Measurements from ENCODE around the gene TAS1R2.
"Not testable (repeated sequence)": the region's sequence is repeated elsewhere in the genome, so short reads cannot be mapped to it uniquely, and the experiment has no call there.

Gene TAS1R2

DNA sequence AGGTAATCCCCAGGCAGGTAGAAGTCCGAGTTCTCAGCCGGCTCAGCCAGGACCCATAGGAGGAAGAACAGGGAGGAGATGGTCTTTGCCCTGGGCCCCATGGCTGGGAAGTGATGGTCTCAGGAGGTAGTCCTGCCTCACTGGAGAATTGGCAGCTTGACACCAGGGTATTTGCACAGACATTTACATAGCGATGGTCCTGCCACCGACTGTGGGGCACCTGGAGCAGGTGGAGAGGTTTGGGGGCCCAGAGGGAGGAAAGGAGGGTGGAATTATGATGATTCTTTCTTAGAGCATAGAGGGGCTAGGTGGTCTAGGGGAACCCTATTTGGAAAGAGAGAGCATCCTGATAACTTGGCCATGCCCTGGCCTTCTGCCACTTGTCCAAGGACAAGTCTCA is at the start of gene TAS1R2:
Gene TAS1R2, minus strand, starts transcription at position 101 of the 400 bp plus-strand sequence. Its CDS starts 0 bp downstream, at position 101.
- DNase-seq, result no peak

DNA sequence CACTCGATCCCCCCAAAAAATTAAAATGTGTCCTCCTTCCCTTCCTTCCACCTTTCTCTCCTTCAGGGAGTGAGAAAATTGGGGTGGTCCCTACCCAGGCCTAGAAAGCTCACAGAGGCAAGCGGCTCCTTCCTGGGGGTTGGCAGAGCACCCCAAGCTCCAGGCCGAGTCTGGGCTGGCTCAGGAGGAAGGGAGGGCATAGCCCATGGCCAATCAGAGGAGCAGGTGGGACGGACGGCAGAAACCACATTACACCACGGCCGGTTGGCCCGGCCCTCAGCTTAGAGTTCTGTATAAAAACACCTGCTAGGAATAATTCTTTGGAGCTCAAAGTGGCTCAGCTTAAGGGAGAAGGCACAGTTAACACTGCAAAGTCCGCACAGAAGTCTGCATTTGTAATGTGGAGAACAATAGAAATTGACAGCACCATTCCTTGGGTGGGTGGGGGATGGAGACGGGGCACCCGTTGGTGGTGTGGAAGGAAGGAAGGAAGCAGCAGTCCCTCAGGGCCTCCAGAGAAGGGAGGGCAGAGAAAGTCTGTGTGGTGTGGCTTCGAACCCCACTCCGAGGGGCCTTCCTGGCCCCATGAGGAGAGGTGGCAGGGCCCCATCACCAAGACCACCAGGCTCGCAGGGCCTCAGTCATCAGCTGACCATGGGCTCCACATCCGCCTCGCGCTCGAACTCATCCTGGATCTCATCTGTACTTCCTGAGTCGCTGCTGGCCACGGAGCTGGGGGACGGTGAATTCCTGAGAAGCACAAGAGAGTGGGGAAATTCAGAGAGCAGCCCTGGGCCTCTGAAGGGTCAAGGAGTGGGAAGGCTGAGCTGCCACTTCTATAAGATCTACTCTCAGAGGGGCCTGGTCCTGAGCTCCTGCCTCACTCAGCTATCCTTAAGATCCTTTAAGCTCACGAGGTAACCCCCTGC is 48.7 kb upstream of the TAS1R2 start:
- no peak for DNase-seq

DNA sequence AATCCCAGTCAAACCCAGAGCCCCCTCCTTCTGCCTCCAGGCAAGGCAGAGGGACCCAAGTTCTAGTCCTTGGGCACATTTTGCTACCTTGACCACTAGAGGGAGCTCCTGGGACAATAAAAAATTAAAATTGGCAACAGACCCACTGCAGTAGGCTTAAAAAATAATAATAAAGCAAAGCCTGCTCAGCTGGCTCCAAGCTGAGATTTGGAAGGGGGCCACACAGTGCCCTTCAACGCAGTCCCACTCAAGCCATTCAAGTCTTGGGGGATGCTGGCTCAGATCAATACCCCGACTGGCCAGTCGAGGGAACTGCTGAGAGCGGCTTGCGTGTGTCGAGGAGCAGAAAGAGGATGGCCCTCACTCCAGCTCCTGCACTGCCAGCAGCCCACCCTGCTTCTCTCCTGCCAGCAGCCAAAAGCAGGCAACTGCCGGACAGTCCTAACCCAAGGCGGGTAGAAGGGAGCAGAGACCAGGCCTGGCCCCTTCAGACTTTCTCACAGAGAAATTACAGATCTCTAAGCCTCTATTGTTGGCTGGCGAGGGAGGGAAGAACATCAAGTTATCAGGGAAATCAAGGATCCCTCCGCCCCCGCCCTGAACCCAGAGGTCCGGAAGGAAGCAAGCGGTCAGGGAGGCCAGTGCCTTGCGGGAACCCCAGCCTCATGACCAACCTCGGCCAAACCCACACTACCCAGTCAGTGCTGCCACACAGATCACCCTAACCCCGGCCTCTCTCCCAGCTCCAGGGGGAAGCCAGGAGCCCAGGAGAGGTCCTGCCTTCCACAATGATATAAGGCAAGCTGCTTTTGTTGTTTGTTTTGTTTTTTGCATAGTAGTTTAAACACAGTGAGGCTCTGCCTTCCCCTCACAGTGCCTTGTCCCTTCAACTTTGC is 47.8 kb upstream of the TAS1R2 start:
- peak in 1 of 2 experiments; percentile 55 for DNase-seq

DNA sequence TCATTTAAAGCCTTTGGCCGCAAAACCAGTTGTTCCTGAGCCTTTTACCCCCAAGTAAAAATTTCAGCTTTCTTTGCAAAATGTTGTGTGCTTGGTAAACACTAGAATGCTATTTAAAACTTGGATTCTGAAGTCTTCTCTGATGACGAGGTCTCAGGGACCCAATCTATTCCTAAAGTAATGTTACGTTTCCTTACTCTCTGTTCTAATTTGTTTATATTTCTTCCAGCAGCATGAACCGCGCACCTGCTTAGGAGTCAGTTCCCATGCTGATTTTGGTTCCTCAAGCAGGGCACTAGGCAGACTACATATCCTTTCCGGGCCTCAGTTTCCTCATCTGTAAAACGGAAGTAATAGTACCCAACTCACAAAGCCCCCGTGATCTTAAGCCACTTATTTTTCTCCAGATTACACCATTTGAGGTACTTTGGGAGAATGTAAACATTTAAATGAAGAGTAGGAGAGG is 43.9 kb upstream of the TAS1R2 start:
- no peak for DNase-seq

DNA sequence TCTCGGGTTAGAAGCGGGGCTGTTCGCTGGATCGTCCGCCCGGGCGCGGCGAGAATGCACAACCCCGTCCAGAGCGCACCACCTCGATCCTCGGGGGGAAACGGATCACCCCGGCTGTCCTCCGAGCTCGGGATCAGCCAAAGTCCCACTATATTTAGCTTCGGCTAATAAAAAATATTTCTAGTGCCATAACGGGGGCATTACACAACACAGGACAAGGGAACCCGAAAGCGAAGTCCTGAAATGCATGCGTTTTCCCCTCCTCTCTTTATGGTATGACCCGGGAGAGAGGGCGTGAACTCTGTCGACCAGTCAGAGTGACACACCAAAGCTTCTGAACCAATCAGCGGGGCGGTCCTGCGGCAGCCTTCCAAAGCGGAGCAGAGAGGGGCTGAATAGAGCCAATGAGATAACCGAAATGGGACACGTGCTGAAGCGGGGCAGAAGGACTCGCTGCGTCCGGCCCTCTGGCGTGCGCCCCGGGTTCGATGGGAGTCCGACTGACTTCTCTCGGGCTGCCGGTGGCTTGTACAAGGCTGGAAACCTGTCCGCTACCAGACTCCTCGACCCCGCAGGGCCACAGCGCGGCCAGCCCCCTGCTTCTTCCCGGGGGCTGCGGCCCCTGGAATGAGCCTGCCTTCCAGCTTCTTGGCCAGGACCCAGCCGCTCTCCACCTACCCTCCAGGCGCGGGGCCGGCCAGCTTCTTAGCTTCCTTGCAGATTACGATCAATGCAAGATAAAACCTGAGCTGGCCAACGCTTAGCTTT is 43.2 kb upstream of the TAS1R2 start, which contains the start of gene ALDH4A1:
Gene ALDH4A1, minus strand, starts transcription at position 33 of the 768 bp plus-strand sequence. Its CDS starts 32 bp downstream, at position 1.
- DNase-seq, result peak; percentile 94 to 97

DNA sequence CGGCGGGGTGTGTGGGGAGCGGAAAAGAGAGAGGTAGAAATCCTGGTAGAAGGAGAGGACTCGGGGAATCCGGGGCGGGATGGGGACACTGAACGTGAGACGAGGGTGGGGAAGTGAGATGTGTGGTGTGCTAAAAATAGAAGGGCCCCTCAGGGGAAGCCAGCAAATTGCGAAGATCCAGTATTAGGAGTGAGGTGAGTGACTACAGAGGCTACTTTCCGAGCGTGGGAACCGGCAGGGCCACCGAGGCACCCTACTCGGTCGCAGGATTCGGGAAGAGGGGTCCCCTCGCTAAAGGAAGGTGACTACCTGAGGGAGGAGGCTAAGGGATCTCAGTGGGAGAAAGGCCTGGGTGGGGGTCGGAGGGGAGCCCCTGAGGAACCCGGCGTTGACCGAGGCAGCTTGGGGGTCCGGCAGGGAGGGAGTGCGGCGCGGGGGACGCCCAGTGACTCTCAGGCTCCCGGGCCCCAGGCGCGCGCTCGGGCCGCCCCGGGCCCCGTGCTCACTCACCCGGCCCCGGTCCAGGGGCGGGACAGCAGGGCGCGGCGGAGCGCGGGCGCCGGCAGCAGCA is 42.6 kb upstream of the TAS1R2 start:
- peak in 1 of 2 experiments; percentile 13 for DNase-seq

DNA sequence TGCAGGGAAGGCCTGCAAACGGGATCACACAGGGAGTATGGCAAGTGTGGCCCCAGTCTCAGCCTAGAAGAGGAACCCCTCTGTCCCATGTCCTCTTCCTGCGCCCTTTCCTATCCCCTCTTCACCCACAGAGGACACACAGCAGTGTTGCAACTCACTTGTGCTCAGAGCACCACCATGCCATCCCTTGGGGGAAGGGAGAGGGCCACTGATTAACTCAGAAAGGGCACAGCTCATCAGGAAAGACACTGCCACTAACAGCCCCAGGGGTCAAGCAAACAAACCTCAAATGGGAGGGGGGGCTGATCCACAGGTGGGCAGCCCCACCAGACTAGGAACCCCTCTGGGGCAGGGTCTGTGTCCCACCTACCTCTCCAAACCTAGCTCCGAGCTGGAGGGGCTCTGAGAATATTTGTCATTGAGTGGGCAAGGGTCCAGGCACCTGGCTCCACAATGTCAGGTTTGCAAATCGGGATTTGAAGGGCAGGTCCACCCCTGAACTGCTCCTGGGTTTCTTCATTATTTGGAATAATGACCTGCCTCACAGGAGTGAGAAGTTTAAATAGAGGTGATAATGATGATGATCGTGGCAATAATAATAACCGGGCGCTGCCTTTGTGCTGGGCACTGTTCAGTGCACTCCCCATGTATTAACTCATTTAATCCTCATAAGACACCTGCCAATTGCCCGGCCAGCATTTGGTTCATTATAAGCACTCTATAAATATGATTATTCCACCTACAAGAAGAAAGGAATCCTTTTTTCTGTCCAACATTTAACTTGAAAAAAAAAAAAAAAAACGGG is 41.9 kb upstream of the TAS1R2 start:
- no peak for DNase-seq

DNA sequence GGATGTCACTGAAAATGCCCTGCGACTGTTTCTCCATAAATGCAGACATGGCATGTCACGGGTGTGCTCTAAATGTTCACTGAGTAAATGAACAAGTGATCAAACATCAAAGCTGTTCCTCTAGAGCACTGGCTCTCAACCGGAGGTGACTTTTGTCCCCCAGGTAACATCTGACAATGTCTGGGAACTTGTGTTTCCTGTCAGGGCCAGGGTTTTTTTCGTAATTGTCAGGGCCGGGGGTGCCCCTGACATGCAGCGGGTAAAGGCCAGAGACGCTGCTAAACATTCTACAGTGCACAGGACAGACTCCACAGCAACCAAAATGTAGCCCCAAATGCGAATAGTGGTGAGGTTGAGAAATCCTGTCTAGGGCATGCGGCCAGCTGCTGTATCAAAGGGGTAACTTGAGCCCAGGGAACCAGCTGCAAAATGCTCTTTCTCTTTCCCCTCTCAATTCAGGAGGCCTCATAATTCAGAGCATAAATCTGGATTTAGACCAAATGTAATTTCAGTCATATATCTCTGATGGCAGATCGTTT is 40.9 kb upstream of the TAS1R2 start:
- no peak for DNase-seq

DNA sequence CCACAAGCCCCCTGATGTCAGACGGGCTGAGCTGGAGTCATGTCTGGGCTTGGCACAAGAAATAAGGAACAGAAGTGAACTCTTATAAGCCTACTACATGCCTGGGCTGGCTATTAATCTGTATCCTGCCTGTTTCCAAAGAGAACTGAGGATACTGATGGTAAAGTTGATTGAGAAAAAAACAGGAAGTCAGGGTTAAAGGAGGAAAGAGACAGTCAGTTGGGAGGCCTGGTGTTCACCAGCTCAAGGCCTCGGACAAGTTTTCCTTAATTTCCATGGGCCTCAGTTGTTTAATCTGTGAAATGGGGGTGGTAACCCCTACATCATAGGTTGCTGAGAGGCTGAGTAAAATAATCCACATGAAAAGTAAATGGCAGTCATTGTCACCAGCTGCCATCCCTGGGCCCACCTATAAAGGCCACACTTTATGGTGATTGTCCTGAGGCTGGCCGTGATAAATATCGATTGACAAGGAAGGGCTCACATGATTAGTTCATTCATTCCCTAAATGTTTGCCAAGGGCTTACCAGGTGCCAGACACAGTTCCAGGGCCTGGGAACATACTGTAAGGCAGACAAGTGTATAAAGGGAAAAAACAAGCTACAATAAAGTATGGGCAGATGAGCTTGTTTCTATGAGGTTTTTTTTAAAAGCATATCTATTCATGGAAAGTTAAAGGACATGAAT is 40.0 kb upstream of the TAS1R2 start:
- DNase-seq, result no peak

DNA sequence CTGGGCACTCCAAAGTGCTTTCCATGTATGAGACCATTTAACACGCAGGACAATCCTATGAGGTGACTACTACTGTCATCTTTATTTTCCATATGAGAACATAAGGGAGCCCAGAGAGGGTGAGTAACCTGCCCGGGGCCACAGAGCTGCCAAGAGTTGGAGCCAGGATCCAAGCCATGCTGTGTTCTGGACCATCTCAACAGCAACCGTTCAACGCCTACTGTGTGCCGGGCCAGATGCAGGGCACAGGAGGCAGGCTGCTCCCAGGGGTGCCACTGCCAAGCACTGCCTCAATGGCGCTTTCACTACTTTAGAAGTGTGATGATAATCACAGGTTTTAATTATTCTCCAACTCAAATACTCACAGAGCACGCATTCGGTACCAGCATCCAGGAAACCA is 39.1 kb upstream of the TAS1R2 start:
- no peak for DNase-seq

DNA sequence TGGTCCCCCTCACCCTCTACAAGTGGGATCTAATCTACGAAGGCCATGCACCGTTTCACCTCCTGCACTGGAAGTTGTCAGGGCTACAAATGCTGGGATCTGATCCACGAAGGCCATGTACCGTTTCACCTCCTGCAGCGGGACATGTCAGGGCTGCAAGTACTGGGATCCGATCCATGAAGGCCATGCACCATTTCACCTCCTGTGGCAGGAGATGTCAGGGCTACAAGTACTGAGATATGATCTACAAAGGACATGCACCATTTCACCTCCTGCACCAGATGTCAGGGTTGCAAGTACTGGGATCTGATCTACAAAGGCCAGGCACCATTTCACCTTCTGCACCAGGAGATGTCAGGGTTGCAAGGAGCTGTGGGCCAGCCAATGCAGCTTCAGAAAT is 35.9 kb upstream of the TAS1R2 start:
- DNase-seq, result no peak

DNA sequence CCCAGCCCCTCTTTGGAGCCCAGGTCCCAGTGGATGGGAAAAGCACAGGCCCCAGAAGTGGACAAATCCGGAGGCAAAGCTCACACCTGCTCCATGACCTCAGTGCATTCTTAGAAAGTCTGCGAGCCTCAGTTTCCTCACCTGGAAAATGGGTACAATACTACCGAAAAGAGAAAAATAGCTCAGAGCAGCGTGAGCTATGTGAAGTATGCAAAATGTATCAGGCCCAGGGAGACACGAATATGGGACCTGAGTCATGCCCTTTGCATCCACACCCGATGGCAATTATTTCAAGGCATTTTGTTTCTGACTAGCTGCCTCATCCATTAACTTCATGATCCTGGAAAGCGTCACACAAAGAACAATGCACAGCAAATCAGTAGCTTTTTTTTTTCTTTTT is 33.7 kb upstream of the TAS1R2 start:
- DNase-seq, result no peak

DNA sequence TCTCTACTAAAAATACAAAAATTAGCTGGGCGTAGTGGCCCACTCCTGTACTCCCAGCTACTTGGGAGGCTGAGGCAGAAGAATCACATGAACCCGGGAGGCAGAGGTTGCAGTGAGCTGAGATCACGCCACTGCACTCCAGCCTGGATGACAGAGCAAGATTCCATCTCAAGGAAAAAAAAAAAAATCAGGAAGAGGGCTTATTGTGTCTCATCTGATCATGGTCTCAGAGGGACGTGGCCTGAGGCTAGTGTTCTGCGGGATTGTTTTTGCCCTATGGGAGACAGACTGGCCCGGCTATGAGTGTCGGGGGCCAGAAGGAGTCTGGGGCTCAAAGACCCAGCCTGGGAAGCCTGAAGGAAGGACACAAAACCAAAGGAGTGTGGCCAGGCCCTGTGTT is 32.4 kb upstream of the TAS1R2 start:
- not testable (repeated sequence) for DNase-seq

DNA sequence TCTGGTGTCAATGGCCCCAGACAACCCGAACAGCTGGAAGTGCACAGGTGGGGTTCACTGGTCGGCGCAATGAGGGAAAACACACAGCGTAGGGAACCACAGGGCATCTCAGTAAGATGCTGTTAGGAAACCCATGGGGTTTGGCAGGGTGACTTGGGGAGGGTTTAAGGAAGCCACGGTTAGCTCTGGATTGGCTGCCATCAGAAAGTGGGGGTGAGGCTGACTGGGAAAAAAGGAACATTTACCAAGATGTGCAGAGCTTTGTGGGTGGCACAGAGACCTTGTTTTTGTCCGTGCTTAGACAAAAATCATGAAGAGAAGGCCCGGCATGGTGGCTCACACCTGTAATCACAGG is 31.9 kb upstream of the TAS1R2 start:
- DNase-seq, result no peak

DNA sequence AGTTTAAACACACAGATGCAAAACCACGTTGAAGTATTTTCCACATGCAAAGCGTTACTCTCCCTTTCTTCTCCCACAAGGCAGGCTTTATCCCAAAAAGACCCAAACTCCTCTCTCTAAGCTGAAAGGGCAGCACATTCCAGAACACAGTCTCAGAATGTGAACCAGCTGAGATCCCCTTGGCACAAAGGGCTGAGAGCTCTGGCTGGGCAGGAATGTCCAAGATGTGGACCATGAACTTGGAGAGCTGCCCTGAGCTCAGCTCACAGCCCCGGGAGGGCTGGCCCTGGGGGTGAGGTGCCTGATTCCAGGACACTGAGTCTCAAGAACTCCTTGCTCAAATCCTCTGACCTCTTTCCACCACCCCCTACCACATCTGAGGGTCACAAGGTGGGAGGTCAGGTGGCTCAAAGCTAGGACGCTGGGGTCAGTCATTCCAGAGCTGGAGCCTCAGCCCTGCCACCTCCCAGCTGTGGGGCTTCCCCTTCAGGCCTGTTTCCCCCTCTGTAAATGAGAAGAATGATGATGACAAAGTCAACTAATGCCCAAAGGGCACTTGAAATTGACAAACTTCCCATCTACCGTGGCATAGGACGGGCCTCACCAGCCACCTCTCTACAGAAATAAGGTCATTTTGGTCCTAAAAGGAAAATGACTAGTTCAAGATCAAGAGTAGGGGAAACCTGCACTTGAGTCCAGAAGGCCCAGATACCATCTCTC is 31.4 kb upstream of the TAS1R2 start:
- DNase-seq, result no peak

DNA sequence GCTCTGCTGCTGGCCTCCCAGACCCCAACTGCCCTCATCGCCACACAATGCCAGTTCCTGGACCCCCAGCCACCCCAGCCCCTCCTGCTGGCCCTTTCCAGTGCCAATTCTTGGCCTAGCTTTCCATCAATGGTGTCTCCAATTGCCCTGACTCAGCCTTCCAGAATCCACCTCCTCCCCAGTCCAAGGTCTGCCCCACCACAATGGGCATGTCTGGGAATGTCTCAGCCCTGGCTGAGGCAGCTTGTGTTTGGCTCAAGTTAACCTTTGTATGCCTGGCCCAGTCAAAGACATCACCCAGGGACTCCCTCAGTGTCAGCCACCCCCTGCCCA is 26.5 kb upstream of the TAS1R2 start:
- DNase-seq, result no peak

DNA sequence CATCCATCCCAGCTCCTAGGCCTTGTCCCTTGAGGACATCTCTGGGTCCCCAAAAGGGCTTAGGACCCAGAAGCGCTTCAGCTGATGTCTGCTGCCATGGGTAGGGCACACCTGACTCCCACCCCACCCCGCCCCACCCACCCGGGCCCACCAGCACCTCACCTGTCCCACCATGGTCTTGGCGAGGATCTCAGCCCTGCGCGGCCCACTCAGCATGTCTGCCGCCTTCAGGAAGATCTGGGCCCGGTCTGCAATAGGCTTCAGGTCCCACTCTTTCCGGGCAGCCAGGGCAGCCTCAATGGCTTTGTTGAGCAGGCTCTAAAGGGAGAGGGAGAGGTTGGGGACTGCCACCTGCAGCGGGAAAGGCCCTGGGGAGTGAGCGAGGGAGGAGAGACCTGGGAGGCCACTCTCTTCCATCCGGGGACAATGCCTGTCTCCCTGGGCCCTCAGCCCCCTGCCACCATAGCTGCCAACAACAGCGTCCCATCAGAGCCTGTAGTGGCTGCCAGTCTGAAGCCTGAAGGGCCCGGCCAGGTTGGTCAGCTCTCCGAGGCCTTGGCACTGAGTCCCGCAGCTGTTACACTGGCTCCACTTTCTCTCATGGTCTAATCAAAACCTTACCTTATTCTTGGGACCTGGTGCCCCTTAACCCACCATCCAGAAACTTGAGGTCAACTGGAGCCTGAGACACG is 26.0 kb upstream of the TAS1R2 start:
- DNase-seq, result no peak

DNA sequence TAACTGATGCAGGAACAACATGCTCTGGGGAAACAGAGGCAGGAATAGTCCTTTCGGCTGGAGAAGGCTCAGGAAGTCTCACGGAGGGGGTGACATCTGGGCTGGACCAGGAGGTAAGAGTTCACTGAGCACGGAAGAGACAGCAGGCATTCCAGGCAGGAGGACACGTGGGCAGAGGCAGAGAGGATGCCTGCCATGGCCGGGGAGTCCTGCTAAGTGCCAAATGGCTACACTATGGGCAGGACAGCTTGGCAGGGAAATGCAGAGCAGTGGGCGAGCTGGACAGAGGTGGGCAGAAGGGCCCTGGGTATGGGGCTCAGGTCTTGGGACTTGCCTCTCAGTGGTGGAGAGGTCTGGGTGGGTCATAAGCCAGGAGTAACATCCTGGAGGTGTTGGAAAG is 25.3 kb upstream of the TAS1R2 start:
- DNase-seq, result no peak

DNA sequence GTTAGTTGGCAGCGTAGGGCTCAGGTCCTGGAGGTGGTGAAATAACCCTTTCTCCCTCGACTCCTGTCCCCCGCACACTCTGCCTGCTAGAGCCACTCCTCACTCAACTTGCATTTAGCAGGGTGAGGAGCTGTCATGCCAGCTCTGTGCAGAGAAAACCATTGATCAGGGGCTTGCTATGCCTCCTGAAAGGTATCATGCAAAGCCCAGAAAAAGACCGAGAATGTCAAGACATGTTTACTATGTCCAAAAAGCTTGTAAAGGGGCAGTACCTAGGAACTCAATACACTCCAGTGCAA is 24.9 kb upstream of the TAS1R2 start:
- no peak for DNase-seq

All from NCI-H524 (cell line).